ENCODE measurements around the gene SLC7A7. TPM values are rescaled to one million over a fixed set of nuclear protein-coding genes. Genes with fewer than 3 reads are reported as not detected.

Gene SLC7A7
- total and polyA plus RNA-seq, 2 experiments from 2014 or later, result 3.6 to 4.1 TPM

DNA sequence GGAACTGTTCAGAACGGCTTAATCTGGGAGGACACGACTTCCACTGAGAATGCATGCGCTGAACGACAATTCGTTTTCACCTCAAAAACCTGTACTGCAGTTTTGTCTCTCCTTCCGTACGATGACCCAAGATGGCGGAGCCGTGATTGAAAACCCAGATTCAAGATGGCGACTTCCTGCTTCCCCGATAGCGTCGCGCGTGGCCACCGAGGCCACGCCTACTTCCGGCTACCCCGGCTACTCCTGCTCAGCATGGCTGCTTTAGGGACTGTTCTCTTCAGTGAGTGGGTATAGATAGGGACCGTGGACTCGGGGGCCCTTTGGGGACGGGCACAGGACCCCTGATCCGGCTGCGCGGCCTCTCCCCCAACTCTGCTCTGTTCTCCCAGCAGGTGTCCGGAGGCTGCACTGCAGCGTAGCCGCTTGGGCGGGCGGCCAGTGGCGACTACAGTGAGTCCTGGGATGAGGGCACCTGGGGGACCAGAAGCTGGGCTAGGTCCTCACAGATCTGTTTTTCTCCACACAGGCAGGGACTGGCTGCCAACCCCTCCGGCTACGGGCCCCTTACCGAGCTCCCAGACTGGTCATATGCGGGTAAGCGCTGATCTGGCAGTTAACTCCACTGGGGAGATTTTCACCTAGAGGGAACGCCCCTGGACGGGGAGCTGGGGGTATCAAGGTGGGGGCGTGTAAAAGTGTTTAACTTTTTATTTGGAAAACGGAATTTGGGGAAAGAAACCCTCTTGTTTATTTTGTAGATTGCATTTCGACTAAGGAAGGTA, 14.6 kb upstream of the SLC7A7 start, which contains the start of gene MRPL52:
MRPL52 (plus strand) TSS at position 227 of the 782 bp plus-strand sequence; CDS start at position 253, 26 bp downstream.
- no peaks in the 10 kb centered on the region for H4K20me1 ChIP-seq (replicated peaks; ENCODE audit: insufficient read depth)
- DNase-seq (ENCODE audit: low spot score) (peak; percentile 92), ATAC-seq (peak; percentile 88)
- H3K9me2 ChIP-seq (ENCODE audit: insufficient read depth), result peaks cover 4% of the 10 kb centered on the region
- H3K27ac ChIP-seq (ENCODE audit: low read depth), result peak within 1 kb of the TSS; percentile 86
- H3K4me2 ChIP-seq, result peak within 1 kb of the TSS; percentile 96
- peaks cover 19% of the 10 kb centered on the region for H3K79me2 ChIP-seq (replicated peaks; ENCODE audit: insufficient read depth)
- H3K4me1 ChIP-seq (ENCODE audit: insufficient read depth), result peaks cover 20% of the 10 kb centered on the region
- Mint-ChIP-seq H3K9me3 (no peaks in the 10 kb centered on the region), H3K27me3 (ENCODE audit: insufficient read depth, low read depth, poor library complexity) (peaks cover 18% of the 10 kb centered on the region), H3K4me3 (peak within 1 kb of the TSS; percentile 91), H3K4me1 (peaks cover 18% of the 10 kb centered on the region), H3K27ac (peak within 1 kb of the TSS; percentile 88), H3K36me3 (ENCODE audit: low read depth) (peaks cover 32% of the 10 kb centered on the region)
- H3K27me3 ChIP-seq (ENCODE audit: insufficient read depth), result no peaks in the 10 kb centered on the region
- peak; percentile 78 for TF ChIP-seq POLR2AphosphoS5 (IDR thresholded peaks at IDR 0.05; ENCODE audit: low read depth)
- no peak for TF ChIP-seq NANOG (IDR thresholded peaks at IDR 0.05; ENCODE audit: borderline replicate concordance)
- TF ChIP-seq CREB1 (CRISPR knock-in tag; IDR thresholded peaks at IDR 0.05; ENCODE audit: low read depth), result peak; percentile 65
- peak; percentile 74 for TF ChIP-seq ETS1 (IDR thresholded peaks at IDR 0.05)
- no peak for TF ChIP-seq EZH2phosphoT487 (IDR thresholded peaks at IDR 0.05; ENCODE audit: unreplicated experiment)
- TF ChIP-seq, protein P1, sequence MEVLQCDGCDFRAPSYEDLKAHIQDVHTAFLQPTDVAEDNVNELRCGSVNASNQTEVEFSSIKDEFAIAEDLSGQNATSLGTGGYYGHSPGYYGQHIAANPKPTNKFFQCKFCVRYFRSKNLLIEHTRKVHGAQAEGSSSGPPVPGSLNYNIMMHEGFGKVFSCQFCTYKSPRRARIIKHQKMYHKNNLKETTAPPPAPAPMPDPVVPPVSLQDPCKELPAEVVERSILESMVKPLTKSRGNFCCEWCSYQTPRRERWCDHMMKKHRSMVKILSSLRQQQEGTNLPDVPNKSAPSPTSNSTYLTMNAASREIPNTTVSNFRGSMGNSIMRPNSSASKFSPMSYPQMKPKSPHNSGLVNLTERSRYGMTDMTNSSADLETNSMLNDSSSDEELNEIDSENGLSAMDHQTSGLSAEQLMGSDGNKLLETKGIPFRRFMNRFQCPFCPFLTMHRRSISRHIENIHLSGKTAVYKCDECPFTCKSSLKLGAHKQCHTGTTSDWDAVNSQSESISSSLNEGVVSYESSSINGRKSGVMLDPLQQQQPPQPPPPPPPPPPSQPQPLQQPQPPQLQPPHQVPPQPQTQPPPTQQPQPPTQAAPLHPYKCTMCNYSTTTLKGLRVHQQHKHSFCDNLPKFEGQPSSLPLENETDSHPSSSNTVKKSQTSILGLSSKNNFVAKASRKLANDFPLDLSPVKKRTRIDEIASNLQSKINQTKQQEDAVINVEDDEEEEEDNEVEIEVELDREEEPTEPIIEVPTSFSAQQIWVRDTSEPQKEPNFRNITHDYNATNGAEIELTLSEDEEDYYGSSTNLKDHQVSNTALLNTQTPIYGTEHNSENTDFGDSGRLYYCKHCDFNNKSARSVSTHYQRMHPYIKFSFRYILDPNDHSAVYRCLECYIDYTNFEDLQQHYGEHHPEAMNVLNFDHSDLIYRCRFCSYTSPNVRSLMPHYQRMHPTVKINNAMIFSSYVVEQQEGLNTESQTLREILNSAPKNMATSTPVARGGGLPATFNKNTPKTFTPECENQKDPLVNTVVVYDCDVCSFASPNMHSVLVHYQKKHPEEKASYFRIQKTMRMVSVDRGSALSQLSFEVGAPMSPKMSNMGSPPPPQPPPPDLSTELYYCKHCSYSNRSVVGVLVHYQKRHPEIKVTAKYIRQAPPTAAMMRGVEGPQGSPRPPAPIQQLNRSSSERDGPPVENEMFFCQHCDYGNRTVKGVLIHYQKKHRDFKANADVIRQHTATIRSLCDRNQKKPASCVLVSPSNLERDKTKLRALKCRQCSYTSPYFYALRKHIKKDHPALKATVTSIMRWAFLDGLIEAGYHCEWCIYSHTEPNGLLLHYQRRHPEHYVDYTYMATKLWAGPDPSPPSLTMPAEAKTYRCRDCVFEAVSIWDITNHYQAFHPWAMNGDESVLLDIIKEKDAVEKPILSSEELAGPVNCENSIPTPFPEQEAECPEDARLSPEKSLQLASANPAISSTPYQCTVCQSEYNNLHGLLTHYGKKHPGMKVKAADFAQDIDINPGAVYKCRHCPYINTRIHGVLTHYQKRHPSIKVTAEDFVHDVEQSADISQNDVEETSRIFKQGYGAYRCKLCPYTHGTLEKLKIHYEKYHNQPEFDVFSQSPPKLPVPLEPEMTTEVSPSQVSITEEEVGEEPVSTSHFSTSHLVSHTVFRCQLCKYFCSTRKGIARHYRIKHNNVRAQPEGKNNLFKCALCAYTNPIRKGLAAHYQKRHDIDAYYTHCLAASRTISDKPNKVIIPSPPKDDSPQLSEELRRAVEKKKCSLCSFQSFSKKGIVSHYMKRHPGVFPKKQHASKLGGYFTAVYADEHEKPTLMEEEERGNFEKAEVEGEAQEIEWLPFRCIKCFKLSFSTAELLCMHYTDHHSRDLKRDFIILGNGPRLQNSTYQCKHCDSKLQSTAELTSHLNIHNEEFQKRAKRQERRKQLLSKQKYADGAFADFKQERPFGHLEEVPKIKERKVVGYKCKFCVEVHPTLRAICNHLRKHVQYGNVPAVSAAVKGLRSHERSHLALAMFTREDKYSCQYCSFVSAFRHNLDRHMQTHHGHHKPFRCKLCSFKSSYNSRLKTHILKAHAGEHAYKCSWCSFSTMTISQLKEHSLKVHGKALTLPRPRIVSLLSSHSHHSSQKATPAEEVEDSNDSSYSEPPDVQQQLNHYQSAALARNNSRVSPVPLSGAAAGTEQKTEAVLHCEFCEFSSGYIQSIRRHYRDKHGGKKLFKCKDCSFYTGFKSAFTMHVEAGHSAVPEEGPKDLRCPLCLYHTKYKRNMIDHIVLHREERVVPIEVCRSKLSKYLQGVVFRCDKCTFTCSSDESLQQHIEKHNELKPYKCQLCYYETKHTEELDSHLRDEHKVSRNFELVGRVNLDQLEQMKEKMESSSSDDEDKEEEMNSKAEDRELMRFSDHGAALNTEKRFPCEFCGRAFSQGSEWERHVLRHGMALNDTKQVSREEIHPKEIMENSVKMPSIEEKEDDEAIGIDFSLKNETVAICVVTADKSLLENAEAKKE (CRISPR knock-in tag; IDR thresholded peaks at IDR 0.05), result no peak
- TF ChIP-seq STAT1 (IDR thresholded peaks at IDR 0.05; ENCODE audit: unreplicated experiment), result no peak
- TF ChIP-seq, protein P2, sequence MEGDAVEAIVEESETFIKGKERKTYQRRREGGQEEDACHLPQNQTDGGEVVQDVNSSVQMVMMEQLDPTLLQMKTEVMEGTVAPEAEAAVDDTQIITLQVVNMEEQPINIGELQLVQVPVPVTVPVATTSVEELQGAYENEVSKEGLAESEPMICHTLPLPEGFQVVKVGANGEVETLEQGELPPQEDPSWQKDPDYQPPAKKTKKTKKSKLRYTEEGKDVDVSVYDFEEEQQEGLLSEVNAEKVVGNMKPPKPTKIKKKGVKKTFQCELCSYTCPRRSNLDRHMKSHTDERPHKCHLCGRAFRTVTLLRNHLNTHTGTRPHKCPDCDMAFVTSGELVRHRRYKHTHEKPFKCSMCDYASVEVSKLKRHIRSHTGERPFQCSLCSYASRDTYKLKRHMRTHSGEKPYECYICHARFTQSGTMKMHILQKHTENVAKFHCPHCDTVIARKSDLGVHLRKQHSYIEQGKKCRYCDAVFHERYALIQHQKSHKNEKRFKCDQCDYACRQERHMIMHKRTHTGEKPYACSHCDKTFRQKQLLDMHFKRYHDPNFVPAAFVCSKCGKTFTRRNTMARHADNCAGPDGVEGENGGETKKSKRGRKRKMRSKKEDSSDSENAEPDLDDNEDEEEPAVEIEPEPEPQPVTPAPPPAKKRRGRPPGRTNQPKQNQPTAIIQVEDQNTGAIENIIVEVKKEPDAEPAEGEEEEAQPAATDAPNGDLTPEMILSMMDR (conservative IDR thresholded peaks at IDR 0.05; ENCODE audit: low read depth in 2 of 2), result no peak
- no peak for TF ChIP-seq ZNF331 (CRISPR knock-in tag; IDR thresholded peaks at IDR 0.05; ENCODE audit: low read depth)
- 0 out of 2 replicates have a peak, but pooled peaks have one; percentile 6 for TF ChIP-seq ZNF114 (CRISPR knock-in tag; IDR thresholded peaks at IDR 0.05)
- H3F3A ChIP-seq (replicated peaks; ENCODE audit: low read depth), result peaks cover 9% of the 10 kb centered on the region; the same call in 1 of the 2 replicates
- peaks cover 41% of the 10 kb centered on the region for H3K36me3 ChIP-seq (ENCODE audit: insufficient read depth)
- peak within 1 kb of the TSS; percentile 93 for H3K4me3 ChIP-seq
- peak within 1 kb of the TSS; percentile 60 for H2AFZ ChIP-seq
